ENCODE measurements around the gene ITIH4. TPM values are rescaled to one million over a fixed set of nuclear protein-coding genes. Genes with fewer than 3 reads are reported as not detected.

Gene ITIH4
- polyA plus RNA-seq, 1 experiment, result 1.4 TPM

GRCh38 chr3:52790741-52791140 is 39.7 kb downstream of the ITIH4 start:
- Histone ChIP-seq H3K27me3 (ENCODE audit: control insufficient read depth, insufficient read depth, low read length) (peaks cover 5% of the 10 kb centered on the region), H3K36me3 (ENCODE audit: control insufficient read depth, insufficient read depth, low read length) (no peaks in the 10 kb centered on the region), H3K4me3 (ENCODE audit: low read depth, low read length) (no peak overlapping the region)
- CTCF ChIA-PET, result no interaction called here
- POLR2A ChIA-PET, result no interaction called here
- DNase-seq (ENCODE audit: low read depth), result no peak
- no peak for TF ChIP-seq CTCF (IDR thresholded peaks at IDR 0.05; ENCODE audit: insufficient read depth, low read depth, low read length)

DNA sequence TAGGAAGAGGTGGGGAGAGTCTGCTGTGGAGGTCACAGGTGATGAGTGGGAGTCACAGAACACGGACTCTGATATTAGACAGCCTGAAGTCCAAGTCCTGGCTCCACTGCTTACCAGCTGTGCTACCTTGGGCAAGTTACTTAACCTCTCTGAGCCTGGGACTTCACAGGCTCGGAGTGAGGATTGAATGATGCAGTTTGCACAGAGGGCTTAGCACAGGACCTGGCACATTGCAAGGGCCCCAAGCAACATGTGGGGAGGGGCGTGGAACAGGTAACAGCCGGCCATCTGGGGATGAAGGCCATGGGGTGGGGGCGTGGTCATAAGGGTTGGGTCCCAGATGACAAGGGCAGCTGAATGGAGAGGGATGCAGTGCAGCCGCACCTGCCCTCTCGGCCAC is 40.1 kb downstream of the ITIH4 start:
- no peak overlapping the region for H3K4me3 ChIP-seq (ENCODE audit: low read depth, low read length)
- H3K36me3 ChIP-seq (ENCODE audit: control insufficient read depth, insufficient read depth, low read length), result no peaks in the 10 kb centered on the region
- ChIA-PET CTCF (no interaction called here), POLR2A (no interaction called here)
- peaks cover 5% of the 10 kb centered on the region for H3K27me3 ChIP-seq (ENCODE audit: control insufficient read depth, insufficient read depth, low read length)
- no peak for TF ChIP-seq CTCF (IDR thresholded peaks at IDR 0.05; ENCODE audit: insufficient read depth, low read depth, low read length)
- no peak for DNase-seq (ENCODE audit: low read depth)

DNA sequence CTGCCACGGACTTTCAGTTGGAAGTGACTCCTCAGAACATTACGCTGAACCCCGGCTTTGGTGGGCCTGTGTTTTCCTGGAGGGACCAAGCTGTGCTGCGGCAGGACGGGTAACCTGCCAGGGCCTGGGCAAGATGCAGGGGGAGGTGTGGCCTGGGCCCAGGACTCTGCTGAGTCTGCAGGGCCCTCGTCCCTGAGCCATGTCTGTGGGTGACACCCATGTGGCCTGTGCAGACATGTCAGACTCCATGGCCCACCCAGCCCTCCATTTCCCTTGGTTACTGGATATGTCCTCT is 40.8 kb downstream of the ITIH4 start:
- H3K4me3 ChIP-seq (ENCODE audit: low read depth, low read length), result no peak overlapping the region
- ChIA-PET CTCF (no interaction called here), POLR2A (no interaction called here)
- no peak for DNase-seq (ENCODE audit: low read depth)
- H3K27me3 ChIP-seq (ENCODE audit: control insufficient read depth, insufficient read depth, low read length), result peaks cover 5% of the 10 kb centered on the region
- no peak for TF ChIP-seq CTCF (IDR thresholded peaks at IDR 0.05; ENCODE audit: insufficient read depth, low read depth, low read length)
- H3K36me3 ChIP-seq (ENCODE audit: control insufficient read depth, insufficient read depth, low read length), result no peaks in the 10 kb centered on the region

DNA sequence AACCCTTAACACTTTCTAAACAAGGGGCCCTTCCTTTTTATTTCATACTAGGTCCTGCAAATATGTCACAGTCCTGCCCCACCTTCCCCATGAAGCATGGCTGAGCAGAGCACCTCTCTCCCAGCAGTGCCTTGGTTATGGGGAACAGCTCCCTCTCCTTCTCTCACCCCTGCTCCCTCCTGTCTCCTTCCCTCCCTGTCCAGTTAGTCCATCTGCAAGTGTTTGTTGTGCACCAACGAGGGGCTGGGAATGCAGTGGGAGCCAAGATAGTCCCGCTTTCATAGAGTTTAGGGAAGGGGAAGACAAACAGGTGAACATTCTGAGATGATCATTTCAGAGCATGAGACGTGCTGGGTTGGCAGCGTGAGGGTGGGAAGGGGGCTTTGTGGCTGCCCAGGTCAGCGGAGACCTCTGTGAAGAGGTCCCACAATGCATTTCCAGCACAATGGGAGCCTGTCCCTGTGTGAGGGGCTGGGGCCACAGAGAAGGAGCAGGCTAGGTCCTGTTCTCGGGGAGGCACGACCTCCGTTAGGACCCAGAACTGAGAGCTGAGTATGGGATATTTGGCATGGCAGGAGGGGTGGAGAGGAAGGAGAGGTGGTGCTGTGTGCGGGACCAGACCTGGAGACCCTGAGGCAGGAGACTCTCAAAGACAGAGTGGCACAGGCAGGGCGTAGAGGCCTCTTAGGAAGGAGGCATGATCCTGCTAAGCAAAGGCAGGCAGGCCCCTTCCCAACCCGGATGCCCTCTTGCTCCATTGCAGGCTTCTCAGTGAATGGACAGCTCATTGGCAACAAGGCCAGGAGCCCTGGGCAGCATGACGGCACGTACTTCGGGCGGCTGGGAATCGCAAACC is 41.4 kb downstream of the ITIH4 start:
- peaks cover 5% of the 10 kb centered on the region for H3K27me3 ChIP-seq (ENCODE audit: control insufficient read depth, insufficient read depth, low read length)
- H3K4me3 ChIP-seq (ENCODE audit: low read depth, low read length), result no peak overlapping the region
- ChIA-PET POLR2A (no interaction called here), CTCF (no interaction called here)
- TF ChIP-seq CTCF (IDR thresholded peaks at IDR 0.05; ENCODE audit: insufficient read depth, low read depth, low read length), result no peak
- no peaks in the 10 kb centered on the region for H3K36me3 ChIP-seq (ENCODE audit: control insufficient read depth, insufficient read depth, low read length)
- no peak for DNase-seq (ENCODE audit: low read depth)

GRCh38 chr3:52787672-52788625 is 42.5 kb downstream of the ITIH4 start:
- POLR2A ChIA-PET, result no interaction called here

More at GRCh38 chr3:52787672-52788625, 42.5 kb downstream of the ITIH4 start:
- DNase-seq (ENCODE audit: low read depth), result no peak
- no peak overlapping the region for H3K4me3 ChIP-seq (ENCODE audit: low read depth, low read length)
- no peaks in the 10 kb centered on the region for H3K36me3 ChIP-seq (ENCODE audit: control insufficient read depth, insufficient read depth, low read length)
- peaks cover 5% of the 10 kb centered on the region for H3K27me3 ChIP-seq (ENCODE audit: control insufficient read depth, insufficient read depth, low read length)
- CTCF ChIA-PET, result interaction anchor here (0.9 to 1.4 kb wide), 3 partner anchors 11 to 35 kb away, joined by 3 to 4 read pairs (median 3); no protein-coding TSS in a partner anchor
- no peak for TF ChIP-seq CTCF (IDR thresholded peaks at IDR 0.05; ENCODE audit: insufficient read depth, low read depth, low read length)

All from BJ (cell line).